GM11168 (cell line): ENCODE results near the gene YTHDF1.

ENCODE experiments used
- in situ Hi-C: fragments of 300-500 bp; cut with MboI; formaldehyde crosslinking; loops from one replicate; pipeline ENCODE4 v1.12.0; 2022; ENCODE audit warnings: low sequenced_read_pairs; ENCODE audit not compliant: unreplicated experiment

YTHDF1 gene

GRCh38 chr20:63149531-63150192 is 66.3 kb downstream of the YTHDF1 start:
- in situ Hi-C loops = no loop called here

- in situ Hi-C loops = no loop called here
Measured at GRCh38 chr20:63148696-63149095, 67.2 kb downstream of the YTHDF1 start.

GRCh38 chr20:63147532-63147931 is 68.4 kb downstream of the YTHDF1 start:
- in situ Hi-C loops = no loop called here
